Uterus (tissue), 2 donors: ENCODE data around the gene NAPSA.

Experiments
- POLR2A ChIP-seq, 2 donors: fragments of 450-650 bp; IDR thresholded peaks; one replicate each; pipeline ENCODE4 v1.6.1; 2016; ENCODE audit warnings: antibody characterized with exemption in 2 of 2, mild to moderate bottlenecking in 1 of 2, moderate library complexity in 1 of 2
- TF ChIP-seq, protein P1 (sequence below), 4 experiments: fragments of 200-600 bp in 2 of 4; fragments of 450-650 bp in 2 of 4; sonication (generic) in 2 of 4; IDR thresholded peaks; one replicate each; pipeline ENCODE4 v1.5.1; 2016 to 2019; ENCODE audit warnings: antibody characterized with exemption in 4 of 4, mild to moderate bottlenecking in 2 of 4, moderate library complexity in 1 of 4

DNA sequence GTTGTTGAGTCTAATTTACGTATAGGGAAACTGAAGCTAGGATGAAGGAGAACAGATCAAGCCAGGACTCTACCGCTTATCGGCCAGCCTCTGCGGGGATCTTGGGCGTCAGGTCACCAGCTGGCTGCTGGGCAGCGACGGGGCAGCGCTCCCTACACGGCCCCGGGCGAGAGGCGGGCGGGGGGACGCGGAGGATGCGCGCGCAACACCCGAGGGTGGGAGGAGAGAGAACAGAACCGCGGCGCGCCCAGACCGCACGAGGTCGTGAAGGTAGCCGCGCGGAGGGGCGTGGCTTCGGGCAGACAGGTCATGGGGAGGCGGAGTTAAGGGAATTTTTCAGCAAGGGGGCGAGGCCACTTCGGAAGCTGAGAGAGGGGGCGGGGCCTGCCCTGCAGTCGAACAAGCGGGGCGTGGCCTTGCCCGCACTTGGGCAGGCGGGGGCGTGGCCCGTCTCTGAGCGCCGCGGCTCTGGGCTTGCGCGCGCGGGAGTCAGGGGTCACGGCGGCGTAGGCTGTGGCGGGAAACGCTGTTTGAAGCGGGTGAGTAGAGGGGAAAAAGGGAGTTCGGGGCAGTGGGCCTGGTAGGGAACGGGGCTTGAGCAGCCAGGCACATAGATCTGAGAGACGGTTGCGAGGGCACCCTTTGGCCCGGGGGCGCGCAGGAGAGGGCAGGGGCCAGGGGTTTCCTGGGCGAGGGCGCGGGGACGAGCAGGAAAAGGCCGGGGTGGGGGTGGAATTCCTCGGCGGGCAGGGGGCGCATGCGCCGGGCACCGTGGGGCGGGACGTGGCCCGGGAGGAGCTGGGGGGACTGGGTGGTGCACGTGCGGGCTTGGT lies 18.6 kb upstream of the NAPSA start, which contains the start of gene POLD1:
- TF ChIP-seq POLR2A (IDR thresholded peaks at IDR 0.05), result peak in 1 of 2 donors; percentile 42
- TF ChIP-seq, protein P1, sequence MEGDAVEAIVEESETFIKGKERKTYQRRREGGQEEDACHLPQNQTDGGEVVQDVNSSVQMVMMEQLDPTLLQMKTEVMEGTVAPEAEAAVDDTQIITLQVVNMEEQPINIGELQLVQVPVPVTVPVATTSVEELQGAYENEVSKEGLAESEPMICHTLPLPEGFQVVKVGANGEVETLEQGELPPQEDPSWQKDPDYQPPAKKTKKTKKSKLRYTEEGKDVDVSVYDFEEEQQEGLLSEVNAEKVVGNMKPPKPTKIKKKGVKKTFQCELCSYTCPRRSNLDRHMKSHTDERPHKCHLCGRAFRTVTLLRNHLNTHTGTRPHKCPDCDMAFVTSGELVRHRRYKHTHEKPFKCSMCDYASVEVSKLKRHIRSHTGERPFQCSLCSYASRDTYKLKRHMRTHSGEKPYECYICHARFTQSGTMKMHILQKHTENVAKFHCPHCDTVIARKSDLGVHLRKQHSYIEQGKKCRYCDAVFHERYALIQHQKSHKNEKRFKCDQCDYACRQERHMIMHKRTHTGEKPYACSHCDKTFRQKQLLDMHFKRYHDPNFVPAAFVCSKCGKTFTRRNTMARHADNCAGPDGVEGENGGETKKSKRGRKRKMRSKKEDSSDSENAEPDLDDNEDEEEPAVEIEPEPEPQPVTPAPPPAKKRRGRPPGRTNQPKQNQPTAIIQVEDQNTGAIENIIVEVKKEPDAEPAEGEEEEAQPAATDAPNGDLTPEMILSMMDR (IDR thresholded peaks at IDR 0.05), result peak in 1 of 4 experiments; percentile 6
